Measurements from ENCODE around the gene CHST8.

Gene CHST8

DNA sequence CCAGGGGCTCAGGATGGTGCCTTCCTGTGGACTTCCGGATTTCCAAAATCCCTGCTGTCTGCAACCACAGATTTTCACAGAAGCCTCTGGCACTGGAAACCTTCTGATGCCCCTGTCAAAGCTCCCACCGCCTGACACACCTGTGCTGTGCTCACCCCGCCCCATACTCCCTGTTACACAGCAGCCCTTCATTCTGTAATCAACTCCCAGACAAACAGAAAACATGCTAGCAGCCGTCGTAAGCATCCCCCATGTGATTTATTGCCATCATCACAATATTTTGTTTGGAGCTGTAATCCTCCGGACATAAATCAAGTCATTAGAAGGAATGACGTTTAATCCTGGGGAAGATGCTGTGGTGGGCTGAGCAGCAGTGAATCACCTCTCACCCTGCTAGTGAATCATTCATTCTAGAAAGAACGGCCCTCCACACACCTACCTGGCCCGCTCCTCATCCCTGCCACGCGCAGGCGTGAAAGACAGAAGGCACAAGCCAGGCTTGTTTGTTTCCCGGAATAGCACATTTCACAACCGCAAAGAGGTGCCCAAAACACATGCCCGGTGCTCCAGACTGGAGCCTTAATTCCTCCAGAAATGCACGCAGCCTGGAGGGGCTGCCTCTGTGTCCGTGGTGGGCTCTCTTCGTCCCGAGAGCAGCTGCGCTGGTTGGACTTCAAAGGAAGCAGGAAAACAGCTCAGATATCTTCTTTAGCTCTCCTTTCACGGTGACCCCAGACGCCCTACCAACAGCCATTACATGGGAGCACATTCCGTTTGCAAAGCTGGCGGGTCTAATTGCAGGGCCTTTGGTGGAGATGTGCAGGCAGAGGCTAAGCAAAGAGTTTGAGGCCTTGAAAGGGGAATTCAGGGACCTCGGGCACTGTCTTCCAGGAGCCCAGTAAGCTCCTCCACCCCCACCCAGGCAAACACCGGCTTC is 133.6 kb downstream of the CHST8 start:
- no peaks in the 10 kb centered on the region for H3K9me3 Mint-ChIP-seq
- H3K4me3 Mint-ChIP-seq, result no peak overlapping the region
- H3K36me3 Mint-ChIP-seq (ENCODE audit: low read depth), result no peaks in the 10 kb centered on the region
- no peak overlapping the region for H3K27ac Mint-ChIP-seq
- no peaks in the 10 kb centered on the region for H3K4me1 Mint-ChIP-seq (ENCODE audit: low read depth)
- no peaks in the 10 kb centered on the region for H3K27me3 Mint-ChIP-seq (ENCODE audit: low read depth)
- DNase-seq (ENCODE audit: low spot score), result no peak

DNA sequence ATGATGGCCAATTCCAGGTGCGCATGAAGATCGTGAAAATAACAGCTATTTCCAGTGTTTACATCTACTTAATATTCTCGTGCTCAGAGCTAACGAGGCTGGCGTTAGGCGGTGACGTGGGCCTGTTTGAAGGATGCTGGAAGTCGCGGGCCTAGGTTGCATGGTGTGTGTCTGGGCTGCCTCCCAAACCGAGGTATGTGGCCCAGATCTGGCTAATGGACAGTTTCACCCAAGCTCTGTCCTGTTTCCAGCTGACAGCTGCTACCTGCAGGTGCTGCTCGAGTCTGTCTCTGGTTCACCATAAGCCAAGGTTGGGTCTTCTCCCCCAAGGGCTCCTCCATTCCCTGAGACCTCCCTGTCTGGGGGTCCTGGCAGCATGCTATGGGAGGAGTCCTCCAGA is 134.4 kb downstream of the CHST8 start:
- Mint-ChIP-seq H3K27me3 (ENCODE audit: low read depth) (no peaks in the 10 kb centered on the region), H3K27ac (no peak overlapping the region)

DNA sequence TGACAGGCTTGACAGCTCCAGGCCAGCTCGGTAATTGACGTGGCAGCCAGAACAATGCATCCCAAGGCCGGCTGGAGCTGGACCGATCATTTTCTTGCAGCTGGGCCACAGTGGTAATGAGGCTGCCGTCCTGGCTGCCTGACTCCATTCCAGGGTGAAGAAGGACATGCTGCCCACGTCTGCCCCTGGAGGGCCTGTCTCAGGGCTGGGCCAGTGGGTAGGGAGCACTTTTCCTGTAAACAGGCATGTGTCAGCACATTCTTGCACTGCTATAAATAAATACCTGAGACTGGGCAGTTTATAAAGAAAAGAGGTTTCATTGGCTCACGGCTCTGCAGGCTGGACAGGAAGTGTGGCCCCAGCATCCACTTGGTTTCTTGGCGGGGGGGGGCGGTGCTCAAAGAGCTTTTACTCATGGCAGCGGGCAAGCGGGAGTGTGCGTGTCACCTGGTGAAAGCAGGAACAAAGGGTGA is 136.8 kb downstream of the CHST8 start:
- no peaks in the 10 kb centered on the region for H3K9me3 Mint-ChIP-seq
- no peaks in the 10 kb centered on the region for H3K27me3 Mint-ChIP-seq (ENCODE audit: low read depth)
- H3K4me3 Mint-ChIP-seq, result no peak overlapping the region
- no peaks in the 10 kb centered on the region for H3K4me1 Mint-ChIP-seq (ENCODE audit: low read depth)
- DNase-seq (ENCODE audit: low spot score), result no peak
- no peaks in the 10 kb centered on the region for H3K36me3 Mint-ChIP-seq (ENCODE audit: low read depth)
- no peak overlapping the region for H3K27ac Mint-ChIP-seq

More for the DNA sequence above, 134.4 kb downstream of the CHST8 start:
- no peak for DNase-seq (ENCODE audit: low spot score)
- Mint-ChIP-seq H3K9me3 (no peaks in the 10 kb centered on the region), H3K4me3 (no peak overlapping the region), H3K4me1 (ENCODE audit: low read depth) (no peaks in the 10 kb centered on the region), H3K36me3 (ENCODE audit: low read depth) (no peaks in the 10 kb centered on the region)

DNA sequence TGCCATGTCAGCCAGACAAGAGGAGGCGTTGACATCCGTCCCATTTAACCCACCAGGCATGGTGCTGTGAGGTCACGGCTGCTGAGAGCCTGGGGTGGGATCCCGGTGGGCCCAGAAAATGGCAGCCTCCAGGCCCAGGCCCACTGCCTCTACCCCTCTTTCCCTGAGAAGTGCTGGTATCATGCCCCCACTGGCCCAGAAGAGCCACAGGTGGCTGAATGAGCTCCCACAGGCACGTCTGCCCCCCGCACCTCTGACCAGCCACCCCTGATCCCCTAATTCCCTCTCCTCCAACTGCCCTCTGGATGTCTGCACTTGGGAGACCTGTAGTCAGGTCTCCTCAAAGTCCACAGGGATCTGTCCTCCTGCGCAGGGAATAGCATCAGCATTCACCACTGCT is 137.6 kb downstream of the CHST8 start:
- no peak overlapping the region for H3K4me3 Mint-ChIP-seq
- no peaks in the 10 kb centered on the region for H3K9me3 Mint-ChIP-seq
- DNase-seq (ENCODE audit: low spot score), result no peak
- H3K4me1 Mint-ChIP-seq (ENCODE audit: low read depth), result no peaks in the 10 kb centered on the region
- no peaks in the 10 kb centered on the region for H3K27me3 Mint-ChIP-seq (ENCODE audit: low read depth)
- H3K36me3 Mint-ChIP-seq (ENCODE audit: low read depth), result no peaks in the 10 kb centered on the region
- no peak overlapping the region for H3K27ac Mint-ChIP-seq

DNA sequence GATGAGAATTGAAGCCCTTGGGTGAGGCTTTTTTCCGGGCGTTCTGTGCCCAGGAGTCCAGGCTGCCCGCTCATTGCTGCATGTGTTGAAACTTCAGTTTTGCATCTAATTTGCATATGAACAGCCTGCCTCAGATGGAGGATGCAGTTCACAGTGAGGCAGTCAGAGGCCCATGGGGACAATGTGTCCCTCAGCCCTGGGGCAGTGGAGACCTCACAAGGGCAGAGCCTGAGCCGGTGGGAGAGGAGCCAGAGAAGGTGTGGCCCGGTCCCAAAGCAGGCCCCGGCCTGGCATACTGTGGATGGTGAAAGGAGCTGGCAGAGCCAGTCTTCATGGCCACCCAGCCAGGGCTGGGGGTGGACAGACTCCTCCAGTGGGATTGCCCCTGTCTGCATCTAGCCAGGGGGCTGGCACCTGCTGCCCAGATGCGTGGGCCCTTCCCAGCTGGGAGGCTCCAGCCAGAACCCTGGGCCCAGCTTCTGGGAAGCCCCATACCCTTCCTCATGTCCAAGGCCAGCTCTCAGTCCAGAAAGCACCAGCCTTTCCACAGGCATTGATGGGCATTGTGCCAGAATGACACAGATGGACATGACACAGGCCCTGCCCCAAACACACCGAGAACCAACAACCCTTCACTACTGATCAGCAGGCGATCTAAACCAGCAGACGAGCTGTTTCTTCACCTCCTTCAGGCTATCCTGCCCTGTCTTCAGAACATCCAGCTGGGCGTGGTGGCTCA is 142.0 kb downstream of the CHST8 start:
- Mint-ChIP-seq H3K27me3 (ENCODE audit: low read depth) (no peaks in the 10 kb centered on the region), H3K9me3 (no peaks in the 10 kb centered on the region), H3K27ac (no peak overlapping the region), H3K4me3 (no peak overlapping the region), H3K4me1 (ENCODE audit: low read depth) (no peaks in the 10 kb centered on the region), H3K36me3 (ENCODE audit: low read depth) (no peaks in the 10 kb centered on the region)
- DNase-seq (ENCODE audit: low spot score), result no peak

DNA sequence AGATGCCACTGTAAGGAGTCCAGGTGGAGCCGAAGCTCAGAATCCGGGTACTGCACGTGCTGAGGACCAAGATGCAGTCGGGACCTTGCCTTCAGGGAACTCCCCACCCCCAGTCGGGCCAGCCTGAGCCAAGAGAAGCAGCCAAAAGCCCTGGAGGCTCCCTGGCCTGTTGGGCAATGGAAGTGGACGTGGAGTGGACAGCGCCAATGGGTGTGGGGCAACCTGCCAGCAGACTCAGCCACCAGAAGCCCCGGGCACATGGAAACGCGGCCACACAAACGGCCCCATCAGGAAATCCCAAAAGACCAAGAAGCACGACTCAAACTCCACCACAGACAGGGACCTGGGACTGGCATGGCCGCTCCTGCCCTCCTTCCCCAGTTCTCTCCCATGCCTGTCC is 144.9 kb downstream of the CHST8 start:
- Mint-ChIP-seq H3K9me3 (no peaks in the 10 kb centered on the region), H3K27me3 (ENCODE audit: low read depth) (no peaks in the 10 kb centered on the region), H3K4me1 (ENCODE audit: low read depth) (no peaks in the 10 kb centered on the region)

DNA sequence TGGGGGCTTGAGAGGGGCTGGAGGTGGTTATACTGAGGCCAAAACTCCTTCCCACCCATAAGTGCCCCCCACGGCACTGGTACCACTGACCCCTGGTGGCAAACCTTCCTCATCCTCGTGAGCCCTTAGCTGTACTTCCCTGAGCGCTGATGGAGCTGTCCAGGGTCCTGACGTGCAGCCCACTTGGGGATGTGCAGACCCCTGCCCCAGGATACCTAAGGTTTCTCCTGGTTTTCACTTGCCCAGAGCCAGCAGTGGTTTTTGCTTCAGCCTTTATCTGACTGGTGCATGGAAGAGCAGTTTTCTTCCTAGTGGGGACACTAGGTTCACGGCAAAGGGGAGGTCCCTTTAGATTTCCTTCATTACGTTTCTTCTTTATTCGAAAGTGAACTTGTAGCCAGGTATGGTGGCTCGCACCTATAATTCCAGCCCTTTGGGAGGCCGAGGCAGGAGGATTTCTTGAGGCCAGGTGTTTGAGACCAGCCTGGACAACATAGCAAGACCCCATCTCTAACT is 146.2 kb downstream of the CHST8 start:
- no peaks in the 10 kb centered on the region for H3K4me1 Mint-ChIP-seq (ENCODE audit: low read depth)
- no peak overlapping the region for H3K27ac Mint-ChIP-seq
- H3K36me3 Mint-ChIP-seq (ENCODE audit: low read depth), result no peaks in the 10 kb centered on the region
- H3K4me3 Mint-ChIP-seq, result no peak overlapping the region
- no peak for DNase-seq (ENCODE audit: low spot score)
- no peaks in the 10 kb centered on the region for H3K27me3 Mint-ChIP-seq (ENCODE audit: low read depth)
- H3K9me3 Mint-ChIP-seq, result no peaks in the 10 kb centered on the region

More for the DNA sequence above, 144.9 kb downstream of the CHST8 start:
- Mint-ChIP-seq H3K27ac (no peak overlapping the region), H3K36me3 (ENCODE audit: low read depth) (no peaks in the 10 kb centered on the region), H3K4me3 (no peak overlapping the region)
- no peak for DNase-seq (ENCODE audit: low spot score)

DNA sequence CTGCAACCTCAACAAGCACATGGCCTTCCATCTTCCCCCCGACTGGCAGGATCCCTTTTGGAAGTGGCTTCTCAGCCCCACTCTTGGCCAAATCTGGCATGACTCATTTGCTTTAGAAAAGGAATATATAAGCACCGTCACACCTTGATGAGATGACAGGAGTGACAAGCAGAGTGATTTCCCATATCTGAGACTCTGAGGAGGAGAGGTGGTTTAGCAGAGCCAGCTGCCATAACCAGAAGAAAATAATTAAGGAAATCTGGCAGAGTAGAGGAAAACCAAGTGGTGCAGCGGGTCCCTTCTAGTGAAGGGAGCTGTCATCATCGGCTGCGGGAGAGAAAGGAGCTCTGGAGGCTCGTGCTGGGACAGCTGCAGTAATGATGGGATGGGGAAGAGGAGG is 147.5 kb downstream of the CHST8 start:
- no peak for DNase-seq (ENCODE audit: low spot score)
- H3K4me3 Mint-ChIP-seq, result no peak overlapping the region
- no peaks in the 10 kb centered on the region for H3K36me3 Mint-ChIP-seq (ENCODE audit: low read depth)
- H3K9me3 Mint-ChIP-seq, result no peaks in the 10 kb centered on the region
- H3K27ac Mint-ChIP-seq, result no peak overlapping the region
- H3K4me1 Mint-ChIP-seq (ENCODE audit: low read depth), result no peaks in the 10 kb centered on the region
- no peaks in the 10 kb centered on the region for H3K27me3 Mint-ChIP-seq (ENCODE audit: low read depth)

DNA sequence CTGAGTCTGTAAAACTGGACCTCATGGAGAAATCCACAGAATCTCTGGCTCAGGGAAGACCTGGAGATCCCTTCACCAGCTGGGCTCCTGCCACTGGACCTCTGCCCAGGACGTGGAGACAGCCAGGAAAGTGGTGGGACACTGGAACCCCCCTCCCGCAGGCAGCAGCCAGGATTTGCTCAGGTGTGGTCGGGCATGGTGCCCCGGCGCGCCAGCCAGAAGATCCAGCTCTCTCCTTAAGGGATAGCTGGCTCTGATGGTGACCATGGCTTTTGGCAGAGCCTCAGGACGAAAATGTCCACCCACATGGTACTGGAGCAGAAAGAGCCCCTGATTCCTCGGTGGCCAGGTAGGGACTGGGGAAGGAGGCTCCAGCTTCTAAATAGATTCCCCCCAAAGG is 148.4 kb downstream of the CHST8 start:
- H3K9me3 Mint-ChIP-seq, result no peaks in the 10 kb centered on the region
- no peak for DNase-seq (ENCODE audit: low spot score)
- no peak overlapping the region for H3K27ac Mint-ChIP-seq
- no peaks in the 10 kb centered on the region for H3K27me3 Mint-ChIP-seq (ENCODE audit: low read depth)
- H3K4me1 Mint-ChIP-seq (ENCODE audit: low read depth), result no peaks in the 10 kb centered on the region
- no peak overlapping the region for H3K4me3 Mint-ChIP-seq
- no peaks in the 10 kb centered on the region for H3K36me3 Mint-ChIP-seq (ENCODE audit: low read depth)

DNA sequence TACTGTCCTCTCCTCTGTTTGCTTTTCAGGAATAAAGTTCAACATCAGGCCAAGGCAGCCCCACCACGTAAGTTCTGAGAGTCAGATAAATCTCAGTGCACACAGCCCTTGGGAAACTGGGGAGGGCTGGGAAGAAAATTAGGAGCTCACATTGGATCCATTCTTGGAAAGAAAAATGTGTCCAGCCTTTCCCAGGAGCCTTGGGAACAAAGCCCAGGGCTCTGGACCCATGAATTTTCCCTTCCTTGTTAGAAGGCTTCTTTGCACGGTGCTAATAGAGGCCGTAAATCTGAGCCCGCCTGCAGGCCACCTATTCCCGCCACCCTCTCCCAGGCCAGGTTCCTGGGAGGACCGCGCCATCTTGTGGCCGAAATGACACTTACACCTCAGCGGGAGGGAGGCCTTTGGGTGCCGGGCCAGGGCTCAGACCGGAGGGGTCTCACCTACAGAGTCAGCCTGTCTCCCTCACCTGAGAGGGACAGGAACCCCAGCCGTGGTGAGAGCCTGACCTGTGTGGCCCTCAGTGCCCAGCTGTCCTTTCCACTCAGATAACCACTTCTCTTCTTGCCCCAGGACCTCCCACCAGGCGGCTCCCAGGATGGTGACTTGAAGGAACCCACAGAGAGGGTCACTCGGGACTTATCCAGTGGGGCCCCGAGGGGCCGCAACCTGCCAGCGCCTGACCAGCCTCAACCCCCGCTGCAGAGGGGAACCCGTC is 149.8 kb downstream of the CHST8 start:
- Mint-ChIP-seq H3K27me3 (ENCODE audit: low read depth) (no peaks in the 10 kb centered on the region), H3K4me1 (ENCODE audit: low read depth) (no peaks in the 10 kb centered on the region), H3K4me3 (no peak overlapping the region), H3K36me3 (ENCODE audit: low read depth) (no peaks in the 10 kb centered on the region), H3K27ac (no peak overlapping the region), H3K9me3 (no peaks in the 10 kb centered on the region)
- DNase-seq (ENCODE audit: low spot score), result peak; percentile 23

DNA sequence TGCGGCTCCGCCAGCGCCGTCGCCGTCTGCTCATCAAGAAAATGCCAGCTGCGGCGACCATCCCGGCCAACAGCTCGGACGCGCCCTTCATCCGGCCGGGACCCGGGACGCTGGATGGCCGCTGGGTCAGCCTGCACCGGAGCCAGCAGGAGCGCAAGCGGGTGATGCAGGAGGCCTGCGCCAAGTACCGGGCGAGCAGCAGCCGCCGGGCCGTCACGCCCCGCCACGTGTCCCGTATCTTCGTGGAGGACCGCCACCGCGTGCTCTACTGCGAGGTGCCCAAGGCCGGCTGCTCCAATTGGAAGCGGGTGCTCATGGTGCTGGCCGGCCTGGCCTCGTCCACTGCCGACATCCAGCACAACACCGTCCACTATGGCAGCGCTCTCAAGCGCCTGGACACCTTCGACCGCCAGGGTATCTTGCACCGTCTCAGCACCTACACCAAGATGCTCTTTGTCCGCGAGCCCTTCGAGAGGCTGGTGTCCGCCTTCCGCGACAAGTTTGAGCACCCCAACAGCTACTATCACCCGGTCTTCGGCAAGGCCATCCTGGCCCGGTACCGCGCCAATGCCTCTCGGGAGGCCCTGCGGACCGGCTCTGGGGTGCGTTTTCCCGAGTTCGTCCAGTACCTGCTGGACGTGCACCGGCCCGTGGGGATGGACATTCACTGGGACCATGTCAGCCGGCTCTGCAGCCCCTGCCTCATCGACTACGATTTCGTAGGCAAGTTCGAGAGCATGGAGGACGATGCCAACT is 150.5 kb downstream of the CHST8 start:
- Mint-ChIP-seq H3K4me3 (no peak overlapping the region), H3K27ac (no peak overlapping the region), H3K9me3 (no peaks in the 10 kb centered on the region), H3K4me1 (ENCODE audit: low read depth) (no peaks in the 10 kb centered on the region), H3K27me3 (ENCODE audit: low read depth) (no peaks in the 10 kb centered on the region), H3K36me3 (ENCODE audit: low read depth) (no peaks in the 10 kb centered on the region)
- DNase-seq (ENCODE audit: low spot score), result no peak

DNA sequence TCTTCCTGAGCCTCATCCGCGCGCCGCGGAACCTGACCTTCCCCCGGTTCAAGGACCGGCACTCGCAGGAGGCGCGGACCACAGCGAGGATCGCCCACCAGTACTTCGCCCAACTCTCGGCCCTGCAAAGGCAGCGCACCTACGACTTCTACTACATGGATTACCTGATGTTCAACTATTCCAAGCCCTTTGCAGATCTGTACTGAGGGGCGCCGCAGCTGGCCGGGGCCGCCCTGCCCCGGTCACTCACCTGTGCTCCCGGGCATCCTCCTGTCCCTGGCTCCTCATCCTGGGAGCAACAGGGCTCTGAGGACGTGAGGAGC is 151.1 kb downstream of the CHST8 start:
- Mint-ChIP-seq H3K36me3 (ENCODE audit: low read depth) (no peaks in the 10 kb centered on the region), H3K27ac (no peak overlapping the region), H3K4me1 (ENCODE audit: low read depth) (no peaks in the 10 kb centered on the region), H3K4me3 (no peak overlapping the region), H3K27me3 (ENCODE audit: low read depth) (no peaks in the 10 kb centered on the region), H3K9me3 (no peaks in the 10 kb centered on the region)
- no peak for DNase-seq (ENCODE audit: low spot score)
